Esophagus squamous epithelium (tissue), 5 donors: ENCODE measurements around the gene VWA8. TPM values are rescaled to one million over a fixed set of nuclear protein-coding genes. Genes with fewer than 3 reads are reported as not detected.

Experiments used
- DNase-seq: peaks from one replicate; lab custom pipeline; 2025; lab: John Stamatoyannopoulos, UW
- H3K27ac ChIP-seq, 4 donors: fragments of 200-600 bp; sonication (generic); one replicate each; pipeline ENCODE4 v1.5.1; 2016 to 2019; ENCODE audit warnings: mild to moderate bottlenecking in 1 of 4
- H3K27me3 ChIP-seq, 4 donors: fragments of 200-600 bp; sonication (generic); 1 replicate in 3 of 4; 2 replicates in 1 of 4; pipeline versions ENCODE4 v1.5.1 to v1.6.0; 2017 to 2021; ENCODE audit warnings: antibody characterized with exemption in 1 of 4
- H3K36me3 ChIP-seq, 3 donors: fragments of 200-600 bp; sonication (generic); one replicate each; pipeline ENCODE4 v1.5.1; 2016 to 2019
- H3K4me1 ChIP-seq, 3 donors: fragments of 200-600 bp; sonication (generic); one replicate each; pipeline ENCODE4 v1.5.1; 2017 to 2019
- H3K4me3 ChIP-seq, 4 donors: fragments of 200-600 bp; sonication (generic); 1 replicate in 3 of 4; 2 replicates in 1 of 4; pipeline ENCODE4 v1.5.1; 2016 to 2019; ENCODE audit warnings: mild to moderate bottlenecking in 2 of 4, moderate library complexity in 1 of 4
- H3K9me3 ChIP-seq, 3 donors: fragments of 200-600 bp; sonication (generic); one replicate each; pipeline ENCODE4 v1.5.1; 2016 to 2019
- CTCF ChIP-seq, 6 experiments: fragments of 450-650 bp in 4 of 6; fragments of 200-600 bp in 2 of 6; sonication (generic) in 2 of 6; IDR thresholded peaks; one replicate each; pipeline ENCODE4 v1.5.1; 2016 to 2019; ENCODE audit warnings: antibody characterized with exemption in 6 of 6, mild to moderate bottlenecking in 4 of 6, moderate library complexity in 4 of 6
- POLR2A ChIP-seq, 4 donors: fragments of 450-650 bp; IDR thresholded peaks; one replicate each; pipeline ENCODE4 v1.6.1; 2017; ENCODE audit warnings: antibody characterized with exemption in 4 of 4, mild to moderate bottlenecking in 4 of 4, moderate library complexity in 3 of 4
- WGBS, 2 donors: methylation state at CpG; one replicate each; pipeline ENCODE4 v1.1.5; 2018; 5-methylcytosine and 5-hydroxymethylcytosine counted together
- intact Hi-C: fragments of 100-400 bp; cut with DNase I; formaldehyde crosslinking; loops from one replicate; pipeline ENCODE4 v1.15.0; 2022
- small RNA-seq, 4 donors: library from RNA; depleted of rRNA; stranded (forward); fragments of <200 nt; gene quantifications; one replicate each; pipeline ENCODE3, GENCODE V24; 2016
- total RNA-seq, 4 donors: library from RNA; depleted of rRNA; stranded (reverse); fragments of >200 nt; gene quantifications; one replicate each; pipeline ENCODE4 v1.1.0, GENCODE V29; 2016
- donor health status: DM: yes; HTN: yes; CAD: no.

VWA8 gene
- total RNA-seq, 4 donors from 2014 or later, result 10.5 to 23.7 (median 17.3) TPM

- WGBS, 2 donors, result 61 to 82% methylated on average over 6 to 7 of the region's 7 CpGs
- intact Hi-C loops, result no loop called here
- H3K27me3 ChIP-seq, result no peaks in the 10 kb centered on the region
- H3K4me3 ChIP-seq, result no peak overlapping the region
- H3K4me1 ChIP-seq, result no peaks in the 10 kb centered on the region
- no peak for DNase-seq
- H3K9me3 ChIP-seq, result no peaks in the 10 kb centered on the region
- H3K36me3 ChIP-seq, result no peaks in the 10 kb centered on the region
- no peak overlapping the region for H3K27ac ChIP-seq
- no peak for TF ChIP-seq POLR2A (IDR thresholded peaks at IDR 0.05)
- TF ChIP-seq CTCF (IDR thresholded peaks at IDR 0.05), result no peak
These were observed 440.8 kb downstream of the VWA8 start for GRCh38 chr13:41520016-41520659.

Small RNAs within 50 kb of the gene (small RNA-seq; reads per million reads assigned to genes)
- gene RN7SL515P (0 reads per million in 4 donors), gene RNU6-74P (0 reads per million in 4 donors), gene RPS28P8 (0 reads per million in 4 donors)

Other genes with a start within 250 kb of the VWA8 start
- 10 to 100 TPM in 2 of 4 donors, 1 to 10 TPM in 2; 5.7 to 24.0 (median 15.0) TPM for gene DGKH, start 87.5 kb upstream of the VWA8 start, total RNA-seq